Gastrocnemius medialis (tissue), 4 donors: ENCODE measurements around the gene SAMD1. TPM values are rescaled to one million over a fixed set of nuclear protein-coding genes. Genes with fewer than 3 reads are reported as not detected.

Source experiments
- ATAC-seq, 2 donors: fragments of 150-250 bp; one replicate each; pipeline ENCODE4 v1.9.1; 2016
- DNase-seq, 2 donors: peaks; one replicate each; pipeline ENCODE4 v3.0.0-alpha.2; 2019
- H3K27ac ChIP-seq, 4 donors: fragments of 200-600 bp; sonication (generic); 1 replicate in 1 of 4; 2 replicates in 3 of 4; pipeline ENCODE4 v1.5.1; 2016 to 2018; ENCODE audit warnings: mild to moderate bottlenecking in 2 of 4, moderate library complexity in 1 of 4
- H3K27me3 ChIP-seq, 3 donors: fragments of 200-600 bp; sonication (generic) in 2 of 3; 1 replicate in 1 of 3; 2 replicates in 2 of 3; pipeline versions ENCODE4 v1.5.1 to v1.6.0; 2016 to 2019; ENCODE audit warnings: mild to moderate bottlenecking in 1 of 3, moderate library complexity in 1 of 3
- H3K36me3 ChIP-seq, 2 donors: fragments of 200-600 bp; sonication (generic) in 1 of 2; one replicate each; pipeline ENCODE4 v1.5.1; 2017 to 2018
- H3K4me1 ChIP-seq, 2 donors: fragments of 200-600 bp; sonication (generic) in 1 of 2; one replicate each; pipeline ENCODE4 v1.5.1; 2016 to 2017; ENCODE audit warnings: mild to moderate bottlenecking in 2 of 2
- H3K4me3 ChIP-seq, 4 donors: fragments of 200-600 bp; sonication (generic) in 3 of 4; 1 replicate in 1 of 4; 2 replicates in 3 of 4; pipeline ENCODE4 v1.5.1; 2016 to 2019; ENCODE audit warnings: mild to moderate bottlenecking in 2 of 4
- H3K9me3 ChIP-seq, 3 donors: fragments of 200-600 bp; sonication (generic) in 2 of 3; 1 replicate in 1 of 3; 2 replicates in 2 of 3; pipeline ENCODE4 v1.5.1; 2016 to 2019
- POLR2A ChIP-seq, 2 donors: fragments of 450-650 bp; IDR thresholded peaks; one replicate each; pipeline ENCODE4 v1.6.1; 2017; ENCODE audit warnings: antibody characterized with exemption in 2 of 2, mild to moderate bottlenecking in 2 of 2, moderate library complexity in 2 of 2
- in situ Hi-C, 4 donors: fragments of 200-750 bp; cut with MboI; loops; one replicate each; pipeline versions ENCODE4 v1.15.0 to v1.8.0; 2017; ENCODE audit warnings: low sequenced_read_pairs in 4 of 4
- intact Hi-C: fragments of 100-400 bp; cut with DNase I; formaldehyde crosslinking; loops from one replicate; pipeline ENCODE4 v1.15.1; 2023; ENCODE audit warnings: low total_unique reads
- total RNA-seq, 4 donors: library from RNA; depleted of rRNA; stranded (reverse); fragments of >200 nt; gene quantifications; one replicate each; pipeline versions ENCODE4 v1.1.0 to v1.2.3, GENCODE V29; 2016
- TF ChIP-seq, protein P1 (sequence below), 5 experiments: fragments of 450-650 bp in 3 of 5; fragments of 200-600 bp in 2 of 5; sonication (generic) in 2 of 5; IDR thresholded peaks in 4 of 5; conservative IDR thresholded peaks in 1 of 5; 1 replicate in 4 of 5; 2 replicates in 1 of 5; pipeline ENCODE4 v1.5.1; 2016 to 2019; ENCODE audit warnings: antibody characterized with exemption in 5 of 5, mild to moderate bottlenecking in 3 of 5, moderate library complexity in 3 of 5

SAMD1 gene
- total RNA-seq, 4 donors from 2014 or later = 15.1 to 71.8 (median 40.2) TPM

DNA sequence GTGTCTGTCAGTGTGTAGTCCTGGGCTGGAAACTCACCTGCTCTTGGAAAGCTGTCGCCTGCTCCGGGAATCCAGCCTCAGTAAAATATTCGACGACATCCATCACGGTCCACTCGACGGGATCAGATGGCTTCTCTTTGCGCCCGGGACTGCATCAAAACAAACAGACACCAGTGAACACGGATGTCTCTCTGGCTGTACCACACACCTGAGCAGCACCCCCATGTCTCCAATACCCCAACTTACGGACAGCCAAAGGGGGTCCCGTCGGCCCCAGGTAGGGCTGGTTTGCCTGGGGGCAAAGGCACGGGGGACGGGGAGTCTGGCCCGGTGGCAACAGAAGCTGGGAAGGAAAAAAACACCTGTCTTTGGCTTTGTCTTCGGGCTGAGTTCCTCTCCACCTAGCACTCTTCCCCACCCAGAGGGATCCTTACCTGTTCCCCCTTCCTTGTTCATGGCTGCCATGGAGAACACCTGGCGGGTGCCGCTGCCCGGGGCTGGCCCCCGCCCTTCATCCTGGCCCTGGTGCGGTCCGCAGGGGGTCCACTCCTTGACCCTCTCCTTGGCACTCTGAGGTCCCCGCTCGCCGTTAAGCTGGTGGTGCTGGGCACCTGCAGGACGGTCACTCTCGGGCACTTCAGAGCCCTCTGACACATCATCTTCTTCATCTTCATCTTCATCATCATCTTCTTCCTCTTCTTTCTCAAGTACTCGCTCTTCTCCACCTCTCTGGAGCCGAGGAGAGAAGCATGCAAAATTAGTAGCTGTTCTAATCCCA lies 1.7 kb downstream of the SAMD1 start:
- in situ Hi-C loops = loop anchor here in 1 of 4 donors (10.0 kb wide), 1 partner anchor 304 kb away; no protein-coding TSS in a partner anchor
- H3K4me1 ChIP-seq = peaks cover 0 to 5% of the 10 kb centered on the region in 2 donors
- H3K27ac ChIP-seq = peak overlapping the region; percentile 70 to 92 (median 87)
- TF ChIP-seq, protein P1, sequence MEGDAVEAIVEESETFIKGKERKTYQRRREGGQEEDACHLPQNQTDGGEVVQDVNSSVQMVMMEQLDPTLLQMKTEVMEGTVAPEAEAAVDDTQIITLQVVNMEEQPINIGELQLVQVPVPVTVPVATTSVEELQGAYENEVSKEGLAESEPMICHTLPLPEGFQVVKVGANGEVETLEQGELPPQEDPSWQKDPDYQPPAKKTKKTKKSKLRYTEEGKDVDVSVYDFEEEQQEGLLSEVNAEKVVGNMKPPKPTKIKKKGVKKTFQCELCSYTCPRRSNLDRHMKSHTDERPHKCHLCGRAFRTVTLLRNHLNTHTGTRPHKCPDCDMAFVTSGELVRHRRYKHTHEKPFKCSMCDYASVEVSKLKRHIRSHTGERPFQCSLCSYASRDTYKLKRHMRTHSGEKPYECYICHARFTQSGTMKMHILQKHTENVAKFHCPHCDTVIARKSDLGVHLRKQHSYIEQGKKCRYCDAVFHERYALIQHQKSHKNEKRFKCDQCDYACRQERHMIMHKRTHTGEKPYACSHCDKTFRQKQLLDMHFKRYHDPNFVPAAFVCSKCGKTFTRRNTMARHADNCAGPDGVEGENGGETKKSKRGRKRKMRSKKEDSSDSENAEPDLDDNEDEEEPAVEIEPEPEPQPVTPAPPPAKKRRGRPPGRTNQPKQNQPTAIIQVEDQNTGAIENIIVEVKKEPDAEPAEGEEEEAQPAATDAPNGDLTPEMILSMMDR (IDR thresholded peaks at IDR 0.05 in 4 of 5, conservative IDR thresholded peaks at IDR 0.05 in 1 of 5) = no peak
- no peak for TF ChIP-seq POLR2A (IDR thresholded peaks at IDR 0.05)
- peak overlapping the region; percentile 25 to 76 (median 52) for H3K4me3 ChIP-seq
- peaks cover 0 to 9% (median 7%) of the 10 kb centered on the region in 3 donors for H3K9me3 ChIP-seq
- DNase-seq (no peak), ATAC-seq (no peak)
- intact Hi-C loops = no loop called here
- H3K36me3 ChIP-seq = peaks cover 0 to 13% of the 10 kb centered on the region in 2 donors
- no peaks in the 10 kb centered on the region for H3K27me3 ChIP-seq

DNA sequence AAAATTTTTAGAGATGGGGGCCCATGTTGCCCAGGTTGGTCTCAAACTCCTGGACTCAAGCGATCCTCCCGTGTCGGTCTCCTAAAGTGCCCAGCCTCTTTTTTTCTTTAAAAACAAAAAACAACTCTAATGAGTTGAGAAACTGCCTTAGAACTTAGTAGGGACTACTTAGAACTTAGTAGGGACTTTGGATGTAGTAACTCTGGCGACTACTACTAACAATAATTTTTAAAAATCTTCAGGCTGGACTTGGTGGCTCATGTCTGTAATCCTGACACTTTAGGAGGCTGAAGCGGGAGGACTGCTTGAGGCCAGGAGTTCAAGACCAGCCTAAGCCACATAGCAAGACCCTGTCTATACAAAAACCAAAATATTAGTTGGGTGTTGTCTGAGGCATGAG lies 4.5 kb downstream of the SAMD1 start:
- Histone ChIP-seq H3K4me3 (no peak overlapping the region), H3K27ac (no peak overlapping the region), H3K9me3 (no peaks in the 10 kb centered on the region), H3K27me3 (no peaks in the 10 kb centered on the region), H3K4me1 (peaks cover 12 to 14% of the 10 kb centered on the region in 2 donors), H3K36me3 (peaks cover 0 to 13% of the 10 kb centered on the region in 2 donors)
- ATAC-seq (no peak), DNase-seq (no peak)
- intact Hi-C loops (no loop called here), in situ Hi-C loops (loop anchor here in 1 of 4 donors (10.0 kb wide), 1 partner anchor 301 kb away; no protein-coding TSS in a partner anchor)
- TF ChIP-seq, protein P1 (IDR thresholded peaks at IDR 0.05 in 4 of 5, conservative IDR thresholded peaks at IDR 0.05 in 1 of 5) = no peak
- TF ChIP-seq POLR2A (IDR thresholded peaks at IDR 0.05) = no peak

DNA sequence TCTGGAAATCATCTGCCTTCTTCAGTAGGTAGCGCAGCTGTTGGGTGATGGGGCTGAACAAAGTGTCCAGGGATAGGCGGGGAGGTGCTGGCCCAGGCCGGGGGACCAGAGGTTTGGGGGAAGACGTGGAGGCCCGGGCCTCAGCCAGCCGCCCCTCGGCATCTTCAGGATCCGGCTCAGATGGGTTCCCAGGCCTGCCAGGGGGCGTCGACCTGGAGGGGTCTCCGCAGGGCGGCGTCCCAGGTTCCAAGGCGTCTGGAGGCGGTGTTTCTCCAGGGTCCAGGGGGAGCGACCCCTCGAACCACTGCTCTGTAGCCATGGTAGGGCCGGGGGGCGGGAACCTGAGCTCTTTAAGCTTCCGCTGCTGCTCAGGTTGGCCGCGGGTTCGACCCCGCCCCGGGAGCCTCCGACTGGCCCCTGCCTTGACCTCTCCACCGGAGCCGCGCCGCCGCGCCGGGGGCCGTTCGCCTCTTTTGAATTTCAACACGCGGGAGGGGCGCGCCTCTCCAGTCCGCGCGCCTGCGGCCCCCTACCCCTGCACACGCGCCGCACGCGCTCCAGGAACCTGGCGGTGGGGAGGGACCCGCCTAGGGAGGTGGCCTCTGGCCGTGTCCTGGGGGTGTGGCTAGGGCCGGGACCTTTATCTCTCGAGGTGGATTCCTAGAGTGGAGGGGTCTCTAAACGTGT lies 5.1 kb downstream of the SAMD1 start, which contains the start of gene C19orf67:
Gene C19orf67, minus strand, starts transcription at position 475 of the 687 bp plus-strand sequence. Its CDS starts 156 bp downstream, at position 319.
- H3K27ac ChIP-seq = no peak within 1 kb of the TSS
- ATAC-seq = no peak
- TF ChIP-seq, protein P1 (IDR thresholded peaks at IDR 0.05 in 4 of 5, conservative IDR thresholded peaks at IDR 0.05 in 1 of 5) = no peak
- no peak for TF ChIP-seq POLR2A (IDR thresholded peaks at IDR 0.05)
- intact Hi-C loops (no loop called here), in situ Hi-C loops (loop anchor here in 1 of 4 donors (10.0 kb wide), 1 partner anchor 301 kb away; no protein-coding TSS in a partner anchor)
- H3K36me3 ChIP-seq = peaks cover 0 to 13% of the 10 kb centered on the region in 2 donors
- no peaks in the 10 kb centered on the region for H3K9me3 ChIP-seq
- no peak for DNase-seq
- H3K4me1 ChIP-seq = peaks cover 14 to 17% of the 10 kb centered on the region in 2 donors
- no peaks in the 10 kb centered on the region for H3K27me3 ChIP-seq
- H3K4me3 ChIP-seq = no peak within 1 kb of the TSS

GRCh38 chr19:14082675-14082960 lies 7.9 kb downstream of the SAMD1 start:
- intact Hi-C loops = no loop called here
- Histone ChIP-seq H3K27ac (peak overlapping the region in 3 of 4 donors; percentile 91 to 98 (median 97)), H3K36me3 (peaks cover 0 to under 1% of the 10 kb centered on the region in 2 donors), H3K9me3 (no peaks in the 10 kb centered on the region), H3K27me3 (no peaks in the 10 kb centered on the region), H3K4me3 (peak overlapping the region in 3 of 4 donors; percentile 93 to 97 (median 93)), H3K4me1 (peaks cover 17 to 18% of the 10 kb centered on the region in 2 donors)
- DNase-seq (no peak), ATAC-seq (no peak)
- TF ChIP-seq, protein P1 (IDR thresholded peaks at IDR 0.05 in 4 of 5, conservative IDR thresholded peaks at IDR 0.05 in 1 of 5) = no peak
- TF ChIP-seq POLR2A (IDR thresholded peaks at IDR 0.05) = no peak
- in situ Hi-C loops = loop anchor here in 2 of 4 donors (5.0 to 10.0 kb wide), 2 partner anchors 35 to 298 kb away; partner anchors contain the start of gene PRKACA (in 1 of the 2)
